Ecto neural progenitor cell (in vitro differentiated cells): Measurements from ENCODE around the gene NLRC5.
"Not testable (repeated sequence)": the region's sequence is repeated elsewhere in the genome, so short reads cannot be mapped to it uniquely, and the experiment has no call there.

ENCODE experiments used
- DNase-seq: peaks from one replicate; pipeline ENCODE4 v3.0.0-alpha.2; 2018; ENCODE audit warnings: low spot score

NLRC5 gene

DNA sequence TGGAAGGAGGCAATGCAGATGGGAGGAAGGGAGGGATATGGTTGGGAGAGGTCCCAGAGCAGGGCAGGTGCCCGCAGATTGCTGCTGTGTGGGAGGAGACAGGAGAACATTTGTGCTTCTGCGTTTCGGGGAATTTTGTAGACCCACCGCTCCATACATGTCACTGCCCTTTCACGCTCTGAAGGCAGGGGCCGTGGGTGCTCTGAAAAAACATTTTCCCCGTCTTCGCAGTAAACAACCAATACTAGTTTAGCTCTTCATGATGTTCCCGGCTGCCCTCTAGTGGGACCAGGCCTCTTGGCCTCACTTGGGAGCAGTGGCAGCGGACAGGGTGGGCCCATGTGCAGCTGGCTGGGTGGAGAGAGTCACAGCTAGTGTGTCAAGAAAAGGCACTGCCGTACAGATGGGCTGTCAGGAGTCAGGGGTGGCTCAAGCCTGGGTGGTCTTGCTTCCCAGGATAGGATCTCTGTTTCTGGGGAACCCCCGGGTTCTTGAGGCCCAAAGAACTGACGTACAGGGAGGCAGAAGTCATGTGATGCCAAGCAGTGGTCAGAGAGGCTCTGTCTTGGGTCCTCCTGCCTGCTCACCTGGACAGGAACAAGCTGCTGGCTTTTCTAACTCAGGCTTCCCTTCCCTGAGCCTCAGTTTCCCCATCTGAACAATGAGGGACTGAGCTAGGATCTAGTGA lies 56.5 kb downstream of the NLRC5 start:
- DNase-seq = peak; percentile 78

DNA sequence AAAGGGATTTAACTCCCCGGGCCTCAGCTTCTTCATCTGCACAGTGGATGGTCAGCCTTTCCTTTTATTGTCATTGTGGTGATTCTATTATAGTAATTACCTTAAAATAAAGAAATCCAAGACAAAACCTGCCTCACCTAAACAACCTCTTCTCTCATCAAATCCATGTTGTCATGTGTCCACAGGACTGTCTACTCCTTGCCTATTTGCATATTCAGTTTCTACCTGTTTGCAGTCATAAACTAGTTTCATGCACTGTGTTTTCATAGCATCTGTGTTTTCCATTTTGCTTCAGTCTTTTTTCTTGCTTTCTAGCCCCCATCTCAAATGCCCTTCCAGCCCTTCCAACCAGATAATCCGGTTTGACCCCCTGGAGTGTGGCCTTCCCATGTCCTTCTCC lies 58.7 kb downstream of the NLRC5 start:
- DNase-seq = no peak

DNA sequence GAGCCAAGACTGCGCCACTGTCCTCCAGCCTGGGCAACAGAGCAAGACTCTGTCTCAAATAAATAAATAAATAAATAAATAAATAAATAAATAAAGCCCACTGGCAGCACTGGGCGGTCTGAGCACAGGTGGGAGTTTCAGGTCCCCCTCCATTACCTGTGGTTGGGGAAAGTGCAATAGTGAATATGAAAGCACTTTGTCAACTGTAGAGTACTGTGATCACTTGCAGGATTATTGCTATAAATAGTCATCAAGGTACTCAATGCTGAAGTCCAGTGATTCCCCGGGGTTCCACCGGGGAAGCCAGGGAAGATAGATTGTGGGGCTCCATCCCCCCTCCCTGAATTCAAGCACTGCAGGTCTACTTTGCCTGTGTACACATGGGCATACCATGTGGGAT lies 60.3 kb downstream of the NLRC5 start:
- DNase-seq = no peak

DNA sequence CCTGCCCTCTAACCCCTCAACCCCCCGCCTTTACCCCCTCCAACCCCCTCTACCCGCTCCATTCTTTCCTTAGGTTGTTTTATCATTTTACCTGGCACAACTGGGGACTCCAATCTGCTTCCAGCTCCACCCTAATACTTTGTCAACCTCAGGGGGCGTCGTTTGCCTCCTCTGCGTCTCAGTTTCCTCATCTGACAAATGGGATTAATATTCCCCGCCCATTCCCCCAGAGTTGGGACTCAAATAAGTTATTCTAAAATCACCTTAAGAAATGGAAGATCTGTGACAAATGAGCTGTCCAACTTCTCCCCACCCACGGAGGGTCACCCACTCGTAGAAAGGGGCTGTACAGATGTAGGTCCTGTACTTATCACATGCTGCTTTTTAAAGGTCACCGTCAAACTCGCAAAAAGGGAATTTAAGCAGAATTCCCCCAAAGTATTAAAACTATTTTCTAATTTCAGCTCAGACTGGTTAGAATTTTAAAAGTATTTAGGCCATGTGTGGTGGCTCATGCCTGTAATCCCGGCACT lies 62.4 kb downstream of the NLRC5 start:
- DNase-seq = no peak

DNA sequence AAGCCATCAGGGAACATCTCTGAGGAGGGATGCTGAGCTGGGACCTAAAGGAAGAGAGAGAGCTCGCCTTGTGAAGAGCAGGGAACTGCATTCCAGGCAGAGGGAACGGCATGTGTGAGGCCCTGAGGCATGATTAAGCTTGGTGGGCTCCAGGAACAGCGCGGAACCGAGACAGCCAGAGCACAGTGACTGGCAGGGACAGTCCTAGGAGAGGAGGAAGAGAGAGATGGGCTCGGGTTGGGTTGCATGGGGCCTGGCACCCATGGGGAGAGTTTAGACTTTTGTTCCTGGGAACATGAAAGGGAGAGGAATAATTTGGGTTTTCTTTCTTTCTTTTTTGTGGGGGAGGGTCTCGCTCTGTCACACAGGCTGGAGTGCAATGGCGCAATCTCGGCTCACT lies 63.8 kb downstream of the NLRC5 start:
- no peak for DNase-seq

DNA sequence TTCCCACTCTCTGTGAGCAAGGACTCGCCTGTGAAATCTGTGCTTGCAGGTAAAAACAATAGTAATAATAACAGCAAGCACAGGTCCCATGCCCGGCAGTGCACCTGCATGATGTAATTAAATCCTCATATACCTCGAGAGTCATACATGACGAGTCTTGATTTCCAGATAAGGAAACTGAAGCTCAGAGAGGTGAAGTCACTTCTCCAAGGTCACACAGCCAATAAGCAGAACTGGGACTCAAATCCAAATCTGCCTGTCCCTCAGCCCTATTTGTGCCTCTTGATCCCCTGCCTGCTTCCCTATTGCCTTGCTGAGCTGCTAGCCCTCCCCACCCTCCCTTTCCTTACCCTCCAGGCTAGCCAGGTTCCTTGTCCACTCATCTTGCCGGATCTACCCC lies 65.0 kb downstream of the NLRC5 start:
- DNase-seq = no peak

DNA sequence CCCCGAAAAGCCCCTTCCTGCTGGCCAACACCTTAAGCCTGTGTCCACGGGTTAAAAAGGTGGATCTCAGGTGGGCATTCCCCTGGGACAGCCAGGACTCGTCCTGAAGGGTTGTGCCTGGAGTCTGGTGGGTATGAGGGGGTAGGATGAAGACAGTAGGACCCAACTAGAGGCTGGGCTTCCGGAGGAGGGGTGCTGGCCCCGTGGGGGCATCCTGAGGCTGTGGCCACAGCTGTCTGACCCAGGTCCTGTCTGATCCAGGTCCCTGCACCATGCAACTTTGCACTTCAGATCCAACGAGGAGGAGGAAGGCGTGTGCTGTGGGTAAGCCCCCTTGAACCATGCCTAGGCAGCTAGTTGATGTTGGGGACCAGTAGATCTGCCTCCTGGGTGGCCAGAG lies 65.4 kb downstream of the NLRC5 start:
- DNase-seq = no peak

DNA sequence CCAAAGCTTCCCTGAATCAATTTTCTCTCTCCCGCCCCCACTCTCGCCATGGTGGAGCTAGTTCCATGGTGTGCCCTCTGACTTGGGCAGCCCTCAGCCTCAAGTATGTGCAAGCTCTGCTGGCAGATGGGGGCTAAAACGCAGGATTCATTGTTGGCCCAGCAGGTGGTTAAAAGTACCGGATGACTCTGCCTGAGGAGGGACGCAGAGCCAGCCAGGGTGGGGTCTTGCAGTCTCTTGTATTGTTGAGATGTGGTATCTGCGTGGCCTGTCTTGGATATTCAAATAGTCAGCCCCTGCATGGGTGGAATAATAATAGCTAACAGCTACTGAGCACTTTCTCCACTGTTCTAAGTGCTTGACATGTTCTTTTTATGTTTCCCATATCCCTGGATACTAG lies 66.3 kb downstream of the NLRC5 start:
- no peak for DNase-seq

DNA sequence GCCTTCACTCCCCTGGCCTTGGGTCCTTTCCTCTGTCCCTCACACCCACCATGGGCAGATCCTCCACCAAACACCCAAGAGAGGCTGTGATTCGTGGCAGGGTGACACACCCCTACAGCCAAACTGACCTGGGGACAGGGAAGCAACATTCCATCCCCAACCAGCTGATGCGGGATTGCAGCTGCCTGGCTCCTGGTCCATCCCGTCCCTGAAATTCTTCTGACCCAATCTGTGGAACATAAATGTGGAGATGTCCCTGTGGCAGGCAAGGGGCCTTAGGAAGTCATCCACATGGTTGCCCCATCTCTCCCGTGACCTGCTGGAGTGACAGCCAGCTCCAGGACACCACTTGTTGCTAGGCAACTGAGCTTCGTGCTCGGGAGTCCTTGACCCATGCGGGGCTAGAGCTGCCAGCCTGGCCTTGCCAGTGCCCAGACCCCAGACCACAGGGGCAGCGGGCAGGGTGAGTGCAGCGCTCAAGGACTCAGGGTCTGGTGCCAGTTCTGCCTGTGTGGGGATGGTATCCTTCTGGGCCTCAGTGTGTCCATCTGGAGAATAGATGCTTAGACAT lies 69.0 kb downstream of the NLRC5 start:
- no peak for DNase-seq

DNA sequence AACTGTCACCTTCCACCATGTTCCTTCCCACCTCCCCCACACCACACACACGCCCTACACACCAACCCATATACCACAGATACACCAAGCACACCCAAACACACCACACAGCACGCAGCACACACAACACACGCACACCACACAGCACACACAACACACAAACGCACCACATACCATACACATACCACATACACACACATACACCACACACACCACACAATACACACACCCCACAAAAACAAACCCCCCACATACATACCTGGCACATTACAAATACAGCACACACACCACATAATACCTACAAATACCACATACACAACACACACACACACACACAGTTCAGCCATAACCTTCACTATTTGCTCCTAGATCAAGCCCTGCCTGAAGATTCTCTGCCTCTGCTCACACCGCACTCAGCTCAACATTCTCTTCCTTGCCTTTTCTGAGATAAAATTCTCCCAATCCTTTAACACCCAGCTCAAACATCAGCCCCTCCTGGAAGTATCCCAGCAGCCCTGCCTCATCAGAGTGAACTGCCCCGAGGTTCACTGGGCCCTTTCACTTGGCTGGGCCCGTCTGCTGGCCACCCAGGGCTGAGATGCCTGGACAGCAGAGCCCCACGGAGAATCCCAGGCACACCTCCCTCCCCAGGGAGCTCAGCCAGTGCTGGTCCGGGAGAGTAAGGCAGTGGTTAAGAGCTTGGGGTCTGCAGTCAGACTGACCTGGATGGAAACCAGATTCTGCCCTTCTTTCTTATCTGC lies 71.1 kb downstream of the NLRC5 start:
- no peak for DNase-seq

DNA sequence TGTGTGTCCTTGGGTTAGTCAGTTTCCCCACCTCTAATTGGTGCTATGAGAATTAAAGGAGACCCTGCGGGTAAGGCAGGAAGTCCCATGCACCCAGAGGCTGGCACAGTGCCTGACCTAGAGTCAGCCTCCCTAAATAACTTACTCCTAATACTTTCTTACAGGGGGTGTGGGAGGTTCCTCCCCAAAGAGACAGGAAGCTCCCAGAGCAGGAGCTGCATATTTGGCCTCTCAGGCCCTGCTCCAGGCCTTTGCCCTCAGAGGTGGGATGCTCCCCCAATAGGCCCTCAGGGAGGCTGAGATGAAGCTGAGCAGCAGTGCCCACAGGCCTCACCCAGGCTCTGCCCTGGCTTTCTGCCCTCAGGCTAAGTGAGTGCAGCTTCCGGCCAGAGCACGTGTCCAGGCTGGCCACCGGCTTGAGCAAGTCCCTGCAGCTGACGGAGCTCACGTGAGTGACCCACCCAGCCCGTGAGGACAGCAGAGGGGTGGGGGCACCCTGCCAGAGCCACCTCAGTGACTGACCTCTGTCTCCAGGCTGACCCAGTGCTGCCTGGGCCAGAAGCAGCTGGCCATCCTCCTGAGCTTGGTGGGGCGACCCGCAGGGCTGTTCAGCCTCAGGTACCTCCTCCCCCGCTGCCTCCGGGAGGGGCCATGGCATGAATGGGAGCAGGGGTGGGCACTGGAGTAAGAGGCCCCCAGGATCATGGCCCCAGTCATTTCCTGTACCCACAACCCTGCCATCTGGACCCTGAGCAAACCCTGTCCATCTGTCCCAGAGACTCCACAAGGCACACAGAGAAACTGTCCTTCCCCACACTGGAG lies 71.9 kb downstream of the NLRC5 start:
- DNase-seq = no peak

DNA sequence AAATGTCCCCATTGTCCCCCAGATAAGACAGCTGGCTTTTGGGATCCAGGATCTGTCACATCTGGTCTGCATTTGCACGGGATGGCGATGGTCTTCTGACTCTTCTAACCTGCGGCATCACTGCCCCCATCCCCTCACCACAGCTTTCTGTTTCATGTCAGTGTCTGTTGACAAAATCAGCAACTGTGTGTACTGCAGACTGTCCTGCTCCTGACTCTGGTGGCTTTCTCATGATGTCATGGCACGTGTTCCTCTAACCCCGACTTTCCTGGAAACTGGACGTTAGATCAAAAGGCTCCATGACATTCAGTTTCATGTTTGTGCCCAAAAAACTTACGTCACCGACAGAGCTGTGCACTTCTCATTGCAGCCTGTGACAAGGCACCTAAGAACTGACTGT lies 73.0 kb downstream of the NLRC5 start:
- no peak for DNase-seq

DNA sequence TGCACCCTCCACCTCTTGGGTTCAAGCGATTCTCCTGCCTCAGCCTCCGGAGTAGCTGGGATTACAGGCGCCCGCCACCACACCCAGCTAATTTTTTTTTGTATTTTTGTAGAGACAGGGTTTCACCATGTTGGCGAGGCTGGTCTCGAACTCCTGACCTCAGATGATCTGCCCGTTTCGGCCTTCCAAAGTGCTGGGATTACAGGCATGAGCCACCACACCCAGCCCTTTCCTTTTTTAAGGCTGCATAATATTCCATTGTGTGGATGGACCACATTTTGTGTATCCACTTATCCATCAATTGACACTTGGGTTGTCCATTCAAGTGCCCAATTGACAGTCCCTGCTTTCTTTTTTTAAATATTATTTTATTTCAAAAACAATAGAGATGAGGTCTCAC lies 73.8 kb downstream of the NLRC5 start:
- DNase-seq = not testable (repeated sequence)

DNA sequence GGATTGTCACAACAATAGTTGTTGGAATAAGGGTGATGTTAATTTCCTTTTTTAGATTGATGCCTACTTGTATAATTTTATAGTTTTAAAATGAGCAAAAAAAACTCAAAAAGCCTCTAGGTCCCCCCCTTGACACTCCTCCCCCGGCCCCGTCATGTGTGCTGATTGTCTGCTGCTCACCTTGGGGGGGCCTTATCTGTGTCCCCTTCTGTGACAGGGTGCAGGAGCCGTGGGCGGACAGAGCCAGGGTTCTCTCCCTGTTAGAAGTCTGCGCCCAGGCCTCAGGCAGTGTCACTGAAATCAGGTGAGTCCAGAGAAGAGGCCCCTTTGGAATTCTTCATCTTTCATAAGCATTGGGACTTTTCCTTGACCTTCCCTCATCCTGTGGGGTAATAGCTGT lies 75.6 kb downstream of the NLRC5 start:
- no peak for DNase-seq

DNA sequence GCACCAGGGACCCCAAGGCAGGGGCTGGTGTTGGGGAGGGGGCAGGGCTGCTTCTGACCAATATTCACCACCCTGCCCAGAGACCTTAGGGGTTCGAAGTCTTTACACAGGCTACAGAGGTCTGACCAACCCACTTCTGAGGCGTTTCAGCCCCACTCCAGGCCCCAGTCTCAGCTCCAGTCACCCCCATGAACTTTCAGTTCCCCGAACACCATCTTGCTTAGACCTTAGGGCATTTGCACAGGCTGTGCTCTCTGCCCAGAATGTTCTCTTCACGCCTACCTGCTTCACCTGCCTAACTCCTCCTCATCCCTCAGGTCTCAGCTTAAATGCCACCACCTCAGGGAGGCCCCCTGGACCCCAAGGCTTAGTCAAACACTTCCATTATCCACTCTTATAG lies 77.3 kb downstream of the NLRC5 start:
- DNase-seq = no peak

DNA sequence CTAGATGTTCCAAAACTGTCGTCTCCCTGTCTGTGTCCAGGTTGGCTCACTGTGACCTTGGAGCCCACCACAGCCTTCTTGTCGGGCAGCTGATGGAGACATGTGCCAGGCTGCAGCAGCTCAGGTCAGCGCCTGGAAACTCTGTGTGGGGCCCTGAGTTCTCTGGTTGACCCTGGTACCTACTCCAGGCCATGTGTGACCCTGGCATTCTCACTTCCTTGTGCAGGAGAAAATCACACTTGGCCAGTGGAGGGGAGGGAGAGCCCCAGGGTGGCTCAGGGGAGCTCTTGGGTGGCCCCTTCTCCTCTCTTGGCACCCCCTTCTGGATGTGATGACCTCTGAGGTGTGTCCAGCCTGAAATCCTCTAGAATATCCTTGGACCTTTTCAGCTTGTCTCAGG lies 78.0 kb downstream of the NLRC5 start:
- DNase-seq = no peak

DNA sequence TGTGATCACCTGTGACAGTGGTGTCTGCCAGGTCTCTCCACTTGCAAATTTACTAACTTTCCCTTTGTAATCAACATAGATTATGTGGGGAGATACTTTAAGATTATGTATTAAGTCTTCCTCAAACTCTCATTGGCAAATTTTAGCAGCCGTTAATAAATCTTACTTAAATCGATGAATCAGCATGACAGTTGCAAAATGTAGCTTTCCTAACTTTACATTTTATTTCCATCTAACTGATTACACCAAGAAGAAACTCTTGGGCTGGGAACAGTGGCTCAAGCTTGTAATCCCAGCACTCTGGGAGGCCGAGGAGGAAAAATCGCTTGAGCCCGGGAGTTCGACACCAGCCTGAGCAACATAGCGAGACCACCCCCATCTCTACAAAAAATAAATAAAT lies 79.7 kb downstream of the NLRC5 start:
- DNase-seq = no peak

DNA sequence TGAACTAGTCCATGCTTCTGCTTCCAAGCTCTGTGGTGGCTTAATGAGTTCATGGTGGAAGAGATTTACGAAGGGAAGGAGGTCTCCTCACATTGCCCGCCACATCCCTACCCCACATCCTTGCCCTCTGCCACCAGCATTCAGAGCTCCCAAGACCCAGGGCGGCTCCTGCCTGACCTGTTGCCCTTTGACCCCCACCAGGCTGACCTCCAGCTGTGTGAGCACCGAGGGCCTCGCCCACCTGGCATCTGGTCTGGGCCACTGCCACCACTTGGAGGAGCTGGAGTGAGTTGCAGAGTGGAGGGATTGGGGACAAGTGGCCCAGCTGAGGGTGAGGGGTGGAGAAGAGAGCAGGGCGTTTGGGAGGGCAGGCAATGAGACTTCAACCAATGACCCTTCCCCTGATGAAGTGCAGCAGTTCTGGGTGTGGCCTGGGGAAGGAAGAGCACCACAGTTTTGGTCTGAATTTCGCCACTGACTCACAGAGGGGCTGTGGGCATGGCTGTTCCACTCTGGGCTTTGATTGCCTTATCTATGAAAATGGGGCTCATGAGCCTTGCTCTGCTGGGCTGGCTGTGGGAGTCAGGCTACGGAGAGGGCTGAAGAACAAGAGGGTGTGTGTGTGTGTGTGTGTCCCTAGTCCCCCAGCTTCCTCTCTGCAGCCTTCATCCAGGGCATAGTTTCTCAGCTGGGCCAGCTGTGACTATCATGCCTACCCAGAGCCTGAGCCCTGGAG lies 80.4 kb downstream of the NLRC5 start:
- DNase-seq = no peak

DNA sequence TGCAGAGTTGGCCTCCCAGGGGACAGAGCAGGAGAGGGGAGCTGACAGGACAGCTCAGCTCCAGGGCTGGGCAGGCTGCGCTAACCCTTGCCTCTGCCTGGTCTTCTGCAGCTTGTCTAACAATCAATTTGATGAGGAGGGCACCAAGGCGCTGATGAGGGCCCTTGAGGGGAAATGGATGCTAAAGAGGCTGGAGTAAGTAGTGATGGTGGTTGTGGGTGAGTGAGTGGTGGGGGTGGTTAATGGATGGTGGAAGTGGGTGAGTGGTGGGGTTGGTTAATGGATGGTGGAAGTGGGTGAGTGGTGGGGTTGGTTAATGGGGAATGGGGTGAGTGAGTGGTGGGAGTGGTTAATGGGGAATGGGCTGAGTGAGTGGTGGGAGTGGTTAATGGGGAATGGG lies 81.1 kb downstream of the NLRC5 start:
- no peak for DNase-seq

DNA sequence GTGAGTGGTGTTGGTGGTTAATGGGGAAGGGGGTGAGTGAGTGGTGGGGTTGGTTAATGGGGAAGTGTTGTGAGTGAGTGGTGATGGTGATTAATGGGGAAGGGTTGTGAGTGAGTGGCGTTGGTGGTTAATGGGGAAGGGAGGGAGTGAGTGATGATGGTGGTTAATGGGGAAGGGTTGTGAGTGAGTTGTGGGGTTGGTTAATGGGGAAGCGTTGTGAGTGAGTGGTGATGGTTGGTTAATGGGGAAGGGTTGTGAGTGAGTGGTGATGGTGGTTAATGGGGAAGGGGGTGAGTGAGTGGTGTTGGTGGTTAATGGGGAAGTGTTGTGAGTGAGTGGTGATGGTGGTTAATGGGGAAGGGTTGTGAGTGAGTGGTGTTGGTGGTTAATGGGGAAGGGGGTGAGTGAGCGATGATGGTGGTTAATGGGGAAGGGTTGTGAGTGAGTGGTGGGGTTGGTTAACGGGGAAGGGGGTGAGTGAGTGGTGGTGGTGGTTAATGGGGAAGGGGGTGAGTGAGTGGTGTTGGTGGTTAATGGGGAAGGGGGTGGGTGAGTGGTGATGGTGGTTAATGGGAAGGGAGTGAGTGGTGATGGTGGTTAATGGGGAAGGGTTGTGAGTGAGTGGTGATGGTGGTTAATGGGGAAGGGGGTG lies 81.8 kb downstream of the NLRC5 start:
- DNase-seq = not testable (repeated sequence)
